CD14-positive monocyte (primary cell): ENCODE measurements around the gene DGKK. TPM values are rescaled to one million over a fixed set of nuclear protein-coding genes. Genes with fewer than 3 reads are reported as not detected.
A peak's percentile ranks its signal among the peaks of the same experiment; 100 is the strongest.

Experiments
- DNase-seq, 3 donors: peaks; one replicate each; pipeline ENCODE4 v3.0.0-alpha.2; 2011 to 2022
- H2AFZ ChIP-seq: 2 replicates; pipeline ENCODE4 v1.6.0; 2012; ENCODE audit warnings: mild to moderate bottlenecking, low read depth, low read length, inconsistent platforms; ENCODE audit not compliant: insufficient read depth, poor library complexity, severe bottlenecking
- H3K27ac ChIP-seq, 2 donors: 1 replicate in 1 of 2; 2 replicates in 1 of 2; pipeline ENCODE4 v1.5.1; 2012 to 2013; ENCODE audit warnings: low read length in 2 of 2, control low read depth in 1 of 2, inconsistent platforms in 1 of 2, low read depth in 1 of 2, mild to moderate bottlenecking in 1 of 2
- H3K27me3 ChIP-seq, 2 donors: one replicate each; pipeline versions ENCODE4 v1.6.0 to v1.6.1; 2011 to 2013; ENCODE audit warnings: low read length in 2 of 2; ENCODE audit not compliant: control insufficient read depth in 2 of 2, insufficient read depth in 2 of 2
- H3K36me3 ChIP-seq, 2 donors: replicated peaks in 1 of 2; 1 replicate in 1 of 2; 2 replicates in 1 of 2; pipeline versions ENCODE4 v1.5.1 to v1.6.1; 2012 to 2013; ENCODE audit warnings: low read length in 2 of 2, control low read depth in 1 of 2, inconsistent platforms in 1 of 2, mild to moderate bottlenecking in 1 of 2; ENCODE audit not compliant: insufficient read depth in 2 of 2, control insufficient read depth in 1 of 2
- H3K4me1 ChIP-seq, 2 donors: 1 replicate in 1 of 2; 2 replicates in 1 of 2; pipeline versions ENCODE4 v1.5.1 to v1.6.1; 2012 to 2013; ENCODE audit warnings: low read length in 2 of 2, control low read depth in 1 of 2, inconsistent platforms in 1 of 2, mild to moderate bottlenecking in 1 of 2, moderate library complexity in 1 of 2; ENCODE audit not compliant: insufficient read depth in 2 of 2, control insufficient read depth in 1 of 2
- H3K4me2 ChIP-seq: replicated peaks from 2 replicates; pipeline ENCODE3; 2012; ENCODE audit warnings: low read length, moderate library complexity, mild to moderate bottlenecking; ENCODE audit not compliant: poor library complexity, severe bottlenecking; ENCODE audit errors: extremely low read depth
- H3K4me3 ChIP-seq, 3 experiments: fragments of 200-600 bp in 1 of 3; sonication (generic) in 1 of 3; replicated peaks in 1 of 3; 1 replicate in 2 of 3; 2 replicates in 1 of 3; pipeline ENCODE4 v1.5.1; 2011 to 2013; ENCODE audit warnings: low read length in 3 of 3, mild to moderate bottlenecking in 3 of 3, control low read depth in 2 of 3, low read depth in 2 of 3, inconsistent platforms in 1 of 3, moderate library complexity in 1 of 3
- H3K79me2 ChIP-seq: 2 replicates; pipeline ENCODE4 v1.6.0; 2012; ENCODE audit warnings: mild to moderate bottlenecking, control low read depth, inconsistent platforms, low read length, moderate library complexity; ENCODE audit not compliant: insufficient read depth
- H3K9ac ChIP-seq: 2 replicates; pipeline ENCODE4 v1.6.0; 2017; ENCODE audit warnings: low read length, mild to moderate bottlenecking; ENCODE audit not compliant: insufficient read depth, poor library complexity, severe bottlenecking
- H3K9me3 ChIP-seq, 2 donors: replicated peaks in 1 of 2; 1 replicate in 1 of 2; 2 replicates in 1 of 2; pipeline versions ENCODE4 v1.5.1 to v1.6.1; 2012 to 2013; ENCODE audit warnings: low read length in 2 of 2, control low read depth in 1 of 2; ENCODE audit not compliant: control insufficient read depth in 1 of 2, insufficient read depth in 1 of 2
- H4K20me1 ChIP-seq: 2 replicates; pipeline ENCODE4 v1.6.0; 2012; ENCODE audit warnings: mild to moderate bottlenecking, low read length, control low read depth, moderate library complexity; ENCODE audit not compliant: insufficient read depth
- H3K27ac Mint-ChIP-seq, 7 donors: one replicate each; pipeline ENCODE4 v1.8.0; 2020; ENCODE audit warnings: mild to moderate bottlenecking in 7 of 7, mixed read lengths in 7 of 7, moderate library complexity in 6 of 7, inconsistent platforms in 2 of 7
- H3K27me3 Mint-ChIP-seq, 3 donors: one replicate each; pipeline ENCODE4 v1.8.0; 2021 to 2022; ENCODE audit warnings: low read depth in 3 of 3, mild to moderate bottlenecking in 3 of 3, mixed read lengths in 3 of 3, moderate library complexity in 3 of 3, inconsistent platforms in 1 of 3
- H3K36me3 Mint-ChIP-seq, 2 donors: one replicate each; pipeline ENCODE4 v1.8.0; 2020; ENCODE audit warnings: mixed read lengths in 2 of 2, inconsistent platforms in 1 of 2, mild to moderate bottlenecking in 1 of 2
- H3K4me1 Mint-ChIP-seq: one replicate; pipeline ENCODE4 v1.8.0; 2020; ENCODE audit warnings: mild to moderate bottlenecking, mixed read lengths
- H3K4me3 Mint-ChIP-seq, 2 donors: one replicate each; pipeline ENCODE4 v1.8.0; 2020; ENCODE audit warnings: mild to moderate bottlenecking in 2 of 2, mixed read lengths in 2 of 2, moderate library complexity in 1 of 2
- H3K9me3 Mint-ChIP-seq, 7 donors: one replicate each; pipeline ENCODE4 v1.8.0; 2020 to 2022; ENCODE audit warnings: mixed read lengths in 7 of 7, mild to moderate bottlenecking in 6 of 7, moderate library complexity in 6 of 7, inconsistent platforms in 2 of 7
- WGBS: methylation state at CpG from one replicate; pipeline ENCODE4 v1.1.5; 2013; ENCODE audit warnings: missing lambda C conversion rate; ENCODE audit not compliant: insufficient coverage; 5-methylcytosine and 5-hydroxymethylcytosine counted together
- intact Hi-C, 2 donors: fragments of 100-400 bp; cut with micrococcal nuclease; formaldehyde crosslinking; loops; one replicate each; pipeline versions ENCODE4 v1.15.0 to v1.15.1; 2023
- polyA plus RNA-seq, 3 donors: library from polyadenylated mRNA; depleted of rRNA in 1 of 3; unstranded in 2 of 3; stranded (reverse) in 1 of 3; fragments of 300-500 nt in 2 of 3; fragments of >200 nt in 1 of 3; fragmentation: Illumina TruSeq in 2 of 3; gene quantifications; 1 replicate in 2 of 3; 2 replicates in 1 of 3; pipeline ENCODE4 v1.2.3, GENCODE V29; 2012 to 2021
- TF ChIP-seq, protein P1 (sequence below): fragments of 200-600 bp; IDR thresholded peaks from one replicate; pipeline ENCODE4 v1.8.0; 2022; ENCODE audit warnings: antibody characterized with exemption, mild to moderate bottlenecking

The DGKK gene
- polyA plus RNA-seq, 3 donors: not detected

DNA sequence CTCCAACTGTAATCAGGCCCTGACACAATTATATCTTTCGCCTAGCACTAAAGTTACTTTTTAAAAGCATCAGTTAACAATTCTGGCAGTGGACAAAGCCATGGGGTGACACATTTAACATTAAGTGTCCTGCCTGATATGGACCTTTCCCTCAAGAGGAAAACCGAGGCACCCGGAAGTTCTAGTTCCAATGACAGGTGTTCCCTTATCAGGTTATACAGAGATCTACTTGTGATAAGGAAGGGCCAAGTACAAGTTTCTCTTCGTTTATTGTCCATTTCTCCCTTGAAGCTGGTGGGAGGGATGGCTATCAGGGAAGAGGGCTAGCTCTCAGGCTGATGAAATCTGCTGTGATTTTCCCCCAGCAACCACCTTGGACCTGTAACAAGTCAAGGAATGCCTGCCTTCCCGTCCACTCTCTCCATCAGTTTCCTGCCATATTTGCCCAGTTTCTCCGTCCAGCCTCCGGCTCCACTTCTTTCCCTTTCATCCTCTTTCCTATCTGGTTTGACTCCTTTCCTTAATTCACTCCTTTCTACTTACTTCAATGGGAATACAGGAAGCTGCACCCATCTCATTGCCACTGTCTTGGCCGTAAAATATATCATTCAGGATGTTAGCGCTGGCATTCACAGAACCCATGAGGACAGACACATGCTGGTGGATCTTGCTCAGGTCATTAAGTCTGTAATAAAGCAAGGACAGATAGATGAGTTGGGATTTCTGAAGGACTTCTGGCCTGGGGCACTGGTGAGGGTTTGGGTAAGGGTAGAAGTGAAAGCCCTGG, 95.0 kb downstream of the DGKK start:
- H3K27ac ChIP-seq: no peak overlapping the region
- H3K9me3 ChIP-seq: no peaks in the 10 kb centered on the region
- H3K4me3 Mint-ChIP-seq: no peak overlapping the region
- H3K9ac ChIP-seq: no peak overlapping the region
- H3K27ac Mint-ChIP-seq: no peak overlapping the region
- WGBS: 93% methylated on average over 3 of the region's 9 CpGs
- H2AFZ ChIP-seq: no peak overlapping the region
- intact Hi-C loops: no loop called here
- no peaks in the 10 kb centered on the region for H3K4me1 ChIP-seq
- no peak overlapping the region for H3K4me2 ChIP-seq
- TF ChIP-seq, protein P1, sequence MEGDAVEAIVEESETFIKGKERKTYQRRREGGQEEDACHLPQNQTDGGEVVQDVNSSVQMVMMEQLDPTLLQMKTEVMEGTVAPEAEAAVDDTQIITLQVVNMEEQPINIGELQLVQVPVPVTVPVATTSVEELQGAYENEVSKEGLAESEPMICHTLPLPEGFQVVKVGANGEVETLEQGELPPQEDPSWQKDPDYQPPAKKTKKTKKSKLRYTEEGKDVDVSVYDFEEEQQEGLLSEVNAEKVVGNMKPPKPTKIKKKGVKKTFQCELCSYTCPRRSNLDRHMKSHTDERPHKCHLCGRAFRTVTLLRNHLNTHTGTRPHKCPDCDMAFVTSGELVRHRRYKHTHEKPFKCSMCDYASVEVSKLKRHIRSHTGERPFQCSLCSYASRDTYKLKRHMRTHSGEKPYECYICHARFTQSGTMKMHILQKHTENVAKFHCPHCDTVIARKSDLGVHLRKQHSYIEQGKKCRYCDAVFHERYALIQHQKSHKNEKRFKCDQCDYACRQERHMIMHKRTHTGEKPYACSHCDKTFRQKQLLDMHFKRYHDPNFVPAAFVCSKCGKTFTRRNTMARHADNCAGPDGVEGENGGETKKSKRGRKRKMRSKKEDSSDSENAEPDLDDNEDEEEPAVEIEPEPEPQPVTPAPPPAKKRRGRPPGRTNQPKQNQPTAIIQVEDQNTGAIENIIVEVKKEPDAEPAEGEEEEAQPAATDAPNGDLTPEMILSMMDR: no peak
- H3K9me3 Mint-ChIP-seq: peaks cover 0 to 5% (median 2%) of the 10 kb centered on the region in 7 donors
- no peaks in the 10 kb centered on the region for H4K20me1 ChIP-seq
- no peaks in the 10 kb centered on the region for H3K36me3 ChIP-seq
- H3K79me2 ChIP-seq: no peaks in the 10 kb centered on the region
- H3K4me1 Mint-ChIP-seq: peaks cover 2% of the 10 kb centered on the region
- DNase-seq: no peak
- H3K4me3 ChIP-seq: no peak overlapping the region
- H3K36me3 Mint-ChIP-seq: no peaks in the 10 kb centered on the region
- peaks cover 0 to 3% (median 2%) of the 10 kb centered on the region in 3 donors for H3K27me3 Mint-ChIP-seq
- peaks cover 0 to 3% of the 10 kb centered on the region in 2 donors for H3K27me3 ChIP-seq

DNA sequence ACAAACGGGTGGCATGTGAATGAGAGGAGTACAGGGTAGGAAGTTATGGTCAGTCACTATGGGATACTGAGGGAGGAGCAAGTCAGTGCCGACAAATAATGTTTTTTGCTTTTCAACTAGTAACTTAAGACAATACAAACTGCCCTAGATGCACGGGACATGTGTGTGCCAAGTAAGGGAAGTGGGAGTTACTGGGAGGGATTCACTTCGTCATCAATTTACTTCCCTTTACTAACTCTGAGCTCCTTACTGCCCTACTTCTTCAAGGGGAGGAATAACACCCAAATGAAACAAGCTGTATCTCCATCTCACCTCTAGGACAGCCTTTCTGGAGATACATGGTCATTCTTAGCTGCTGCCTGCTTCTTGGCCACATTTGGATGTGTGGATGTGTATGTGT, 97.7 kb downstream of the DGKK start:
- Histone ChIP-seq H3K4me2 (no peak overlapping the region), H3K27me3 (no peaks in the 10 kb centered on the region), H3K9me3 (peaks cover 0 to 3% of the 10 kb centered on the region in 2 donors), H3K27ac (no peak overlapping the region), H3K9ac (no peak overlapping the region), H3K4me3 (no peak overlapping the region), H3K36me3 (no peaks in the 10 kb centered on the region), H3K79me2 (no peaks in the 10 kb centered on the region), H3K4me1 (no peaks in the 10 kb centered on the region), H4K20me1 (no peaks in the 10 kb centered on the region), H2AFZ (no peak overlapping the region)
- Mint-ChIP-seq H3K36me3 (no peaks in the 10 kb centered on the region), H3K27me3 (peaks cover 0 to 3% (median 2%) of the 10 kb centered on the region in 3 donors), H3K9me3 (peaks cover 0 to 7% (median 1%) of the 10 kb centered on the region in 7 donors), H3K4me1 (peaks cover 2% of the 10 kb centered on the region), H3K4me3 (no peak overlapping the region), H3K27ac (no peak overlapping the region)
- TF ChIP-seq, protein P1: no peak
- WGBS: no CpG with 5 or more reads among the region's 4 CpGs
- peak in 2 of 3 donors; percentile 0 to 9 for DNase-seq
- intact Hi-C loops: no loop called here
